Measurements from ENCODE around the gene SACS.

SACS gene

GRCh38 chr13:23433171-23434153 lies at the start of gene SACS:
SACS (minus strand) TSS chr13:23433702; CDS start chr13:23411239, 22,463 bp downstream.
- peak within 1 kb of the TSS; percentile 65 for H3K4me3 Mint-ChIP-seq
- intact Hi-C loops (cut with micrococcal nuclease) = no loop called here
- no peaks in the 10 kb centered on the region for H3K9me3 Mint-ChIP-seq
- H3K36me3 Mint-ChIP-seq (ENCODE audit: low read depth) = no peaks in the 10 kb centered on the region
- H3K27me3 Mint-ChIP-seq = peaks cover 15% of the 10 kb centered on the region
- peaks cover 9% of the 10 kb centered on the region for H3K4me1 Mint-ChIP-seq (ENCODE audit: low read depth)
- peak within 1 kb of the TSS; percentile 52 for H3K27ac Mint-ChIP-seq

- no peaks in the 10 kb centered on the region for H3K4me1 Mint-ChIP-seq (ENCODE audit: low read depth)
- intact Hi-C loops (cut with micrococcal nuclease) = no loop called here
These were observed 46.8 kb upstream of the SACS start for GRCh38 chr13:23480324-23480723.

GRCh38 chr13:23477101-23477500 lies 43.6 kb upstream of the SACS start:
- Mint-ChIP-seq H3K36me3 (ENCODE audit: low read depth) (no peaks in the 10 kb centered on the region), H3K9me3 (peaks cover 26% of the 10 kb centered on the region), H3K27ac (no peak overlapping the region), H3K4me1 (ENCODE audit: low read depth) (no peaks in the 10 kb centered on the region), H3K4me3 (no peak overlapping the region), H3K27me3 (no peaks in the 10 kb centered on the region)
- intact Hi-C loops (cut with micrococcal nuclease) = no loop called here

More at GRCh38 chr13:23480324-23480723, 46.8 kb upstream of the SACS start:
- Mint-ChIP-seq H3K36me3 (ENCODE audit: low read depth) (no peaks in the 10 kb centered on the region), H3K27me3 (no peaks in the 10 kb centered on the region), H3K9me3 (peaks cover 26% of the 10 kb centered on the region), H3K4me3 (no peak overlapping the region), H3K27ac (no peak overlapping the region)

GRCh38 chr13:23473221-23473620 lies 39.7 kb upstream of the SACS start:
- H3K9me3 Mint-ChIP-seq = no peaks in the 10 kb centered on the region
- H3K4me3 Mint-ChIP-seq = no peak overlapping the region
- no peaks in the 10 kb centered on the region for H3K36me3 Mint-ChIP-seq (ENCODE audit: low read depth)
- no peaks in the 10 kb centered on the region for H3K27me3 Mint-ChIP-seq
- no peak overlapping the region for H3K27ac Mint-ChIP-seq
- no peaks in the 10 kb centered on the region for H3K4me1 Mint-ChIP-seq (ENCODE audit: low read depth)
- intact Hi-C loops (cut with micrococcal nuclease) = no loop called here

GRCh38 chr13:23472189-23472588 lies 38.7 kb upstream of the SACS start:
- H3K4me1 Mint-ChIP-seq (ENCODE audit: low read depth) = peaks cover 2% of the 10 kb centered on the region
- no peaks in the 10 kb centered on the region for H3K36me3 Mint-ChIP-seq (ENCODE audit: low read depth)

GRCh38 chr13:23470790-23471614 lies 37.5 kb upstream of the SACS start:
- Mint-ChIP-seq H3K27me3 (peaks cover 8% of the 10 kb centered on the region), H3K27ac (no peak overlapping the region), H3K9me3 (no peaks in the 10 kb centered on the region), H3K36me3 (ENCODE audit: low read depth) (no peaks in the 10 kb centered on the region), H3K4me3 (no peak overlapping the region), H3K4me1 (ENCODE audit: low read depth) (peaks cover 9% of the 10 kb centered on the region)
- intact Hi-C loops (cut with micrococcal nuclease) = no loop called here

More at GRCh38 chr13:23472189-23472588, 38.7 kb upstream of the SACS start:
- Mint-ChIP-seq H3K4me3 (no peak overlapping the region), H3K27ac (no peak overlapping the region), H3K27me3 (peaks cover 3% of the 10 kb centered on the region), H3K9me3 (no peaks in the 10 kb centered on the region)
- intact Hi-C loops (cut with micrococcal nuclease) = no loop called here

- Mint-ChIP-seq H3K4me1 (ENCODE audit: low read depth) (peaks cover 12% of the 10 kb centered on the region), H3K36me3 (ENCODE audit: low read depth) (no peaks in the 10 kb centered on the region), H3K9me3 (no peaks in the 10 kb centered on the region), H3K27me3 (peaks cover 11% of the 10 kb centered on the region), H3K4me3 (no peak overlapping the region), H3K27ac (no peak overlapping the region)
- intact Hi-C loops (cut with micrococcal nuclease) = loop anchor here (5.0 to 10.0 kb wide), 3 partner anchors 95 to 432 kb away; no protein-coding TSS in a partner anchor
These were observed 36.5 kb upstream of the SACS start for GRCh38 chr13:23469951-23470421.

GRCh38 chr13:23468811-23469210 lies 35.3 kb upstream of the SACS start:
- H3K27me3 Mint-ChIP-seq = peaks cover 11% of the 10 kb centered on the region
- intact Hi-C loops (cut with micrococcal nuclease) = loop anchor here (5.0 to 10.0 kb wide), 3 partner anchors 94 to 433 kb away; no protein-coding TSS in a partner anchor

GRCh38 chr13:23467932-23468278 lies 34.4 kb upstream of the SACS start:
- intact Hi-C loops (cut with micrococcal nuclease) = loop anchor here (5.0 to 10.0 kb wide), 3 partner anchors 93 to 434 kb away; no protein-coding TSS in a partner anchor
- Mint-ChIP-seq H3K27me3 (peaks cover 11% of the 10 kb centered on the region), H3K4me3 (no peak overlapping the region), H3K4me1 (ENCODE audit: low read depth) (peaks cover 22% of the 10 kb centered on the region), H3K36me3 (ENCODE audit: low read depth) (no peaks in the 10 kb centered on the region), H3K27ac (no peak overlapping the region), H3K9me3 (no peaks in the 10 kb centered on the region)

More at GRCh38 chr13:23468811-23469210, 35.3 kb upstream of the SACS start:
- Mint-ChIP-seq H3K9me3 (no peaks in the 10 kb centered on the region), H3K4me1 (ENCODE audit: low read depth) (peaks cover 14% of the 10 kb centered on the region), H3K36me3 (ENCODE audit: low read depth) (no peaks in the 10 kb centered on the region), H3K4me3 (no peak overlapping the region), H3K27ac (no peak overlapping the region)

- no peaks in the 10 kb centered on the region for H3K9me3 Mint-ChIP-seq
- intact Hi-C loops (cut with micrococcal nuclease) = loop anchor here (5.0 to 10.0 kb wide), 3 partner anchors 92 to 435 kb away; no protein-coding TSS in a partner anchor
- peaks cover 11% of the 10 kb centered on the region for H3K27me3 Mint-ChIP-seq
- peaks cover 28% of the 10 kb centered on the region for H3K4me1 Mint-ChIP-seq (ENCODE audit: low read depth)
- H3K4me3 Mint-ChIP-seq = no peak overlapping the region
- H3K36me3 Mint-ChIP-seq (ENCODE audit: low read depth) = no peaks in the 10 kb centered on the region
- H3K27ac Mint-ChIP-seq = peak overlapping the region; percentile 31
These were observed 33.8 kb upstream of the SACS start for GRCh38 chr13:23467048-23467931.

GRCh38 chr13:23466144-23467002 lies 32.9 kb upstream of the SACS start:
- Mint-ChIP-seq H3K4me3 (peak overlapping the region; percentile 74), H3K27ac (peak overlapping the region; percentile 31), H3K36me3 (ENCODE audit: low read depth) (no peaks in the 10 kb centered on the region), H3K9me3 (no peaks in the 10 kb centered on the region), H3K27me3 (peaks cover 11% of the 10 kb centered on the region), H3K4me1 (ENCODE audit: low read depth) (peaks cover 33% of the 10 kb centered on the region)
- intact Hi-C loops (cut with micrococcal nuclease) = loop anchor here (1.0 to 10.0 kb wide), 4 partner anchors 92 to 436 kb away; no protein-coding TSS in a partner anchor

GRCh38 chr13:23463661-23464060 lies 30.2 kb upstream of the SACS start:
- H3K36me3 Mint-ChIP-seq (ENCODE audit: low read depth) = no peaks in the 10 kb centered on the region
- H3K4me1 Mint-ChIP-seq (ENCODE audit: low read depth) = peaks cover 58% of the 10 kb centered on the region
- no peak overlapping the region for H3K4me3 Mint-ChIP-seq
- intact Hi-C loops (cut with micrococcal nuclease) = loop anchor here (10.0 kb wide), 1 partner anchor 89 kb away; no protein-coding TSS in a partner anchor
- H3K27ac Mint-ChIP-seq = no peak overlapping the region
- no peaks in the 10 kb centered on the region for H3K9me3 Mint-ChIP-seq
- peaks cover 11% of the 10 kb centered on the region for H3K27me3 Mint-ChIP-seq

Measured in dendritic cell treated with granulocyte-macrophage colony-stimulating factor and Interleukin-4, amounts not matched to agents 40 ng/mL and 50 ng/mL, for 4 days (primary cell).